Lower lobe of right lung (tissue), 2 donors: ENCODE results near the gene SPC24. TPM values are rescaled to one million over a fixed set of nuclear protein-coding genes. Genes with fewer than 3 reads are reported as not detected.
"Not testable (repeated sequence)": the region's sequence is repeated elsewhere in the genome, so short reads cannot be mapped to it uniquely, and the experiment has no call there.

Experiments used
- ATAC-seq, 2 donors: fragments of 200-7000 bp; cut with Tn5 transposase; one replicate each; pipeline ENCODE4 v1.9.1; 2020 to 2022; ENCODE audit warnings: mild to moderate bottlenecking in 2 of 2, moderate library complexity in 2 of 2
- DNase-seq: peaks from one replicate; pipeline ENCODE4 v3.0.0-alpha.2; 2020
- H3K27ac ChIP-seq: fragments of 200-600 bp; one replicate; pipeline ENCODE4 v1.8.0; 2022
- H3K27me3 ChIP-seq: fragments of 200-600 bp; one replicate; pipeline ENCODE4 v1.8.0; 2022; ENCODE audit warnings: low read depth
- H3K36me3 ChIP-seq: fragments of 200-600 bp; one replicate; pipeline ENCODE4 v1.8.0; 2022; ENCODE audit warnings: mild to moderate bottlenecking
- H3K4me1 ChIP-seq: fragments of 200-600 bp; one replicate; pipeline ENCODE4 v1.8.0; 2022
- H3K4me3 ChIP-seq: fragments of 200-600 bp; one replicate; pipeline ENCODE4 v1.8.0; 2022; ENCODE audit warnings: mild to moderate bottlenecking
- H3K9me3 ChIP-seq: fragments of 200-600 bp; one replicate; pipeline ENCODE4 v1.8.0; 2022
- intact Hi-C: fragments of 100-400 bp; cut with DNase I; formaldehyde crosslinking; loops from one replicate; pipeline ENCODE4 v1.11.0; 2022
- total RNA-seq: library from RNA; stranded (reverse); fragmentation: NEBNext Ultra II Directional; extraction: Animal tissue kit (Norgen Biotek cat#: 25700); gene quantifications from one replicate; pipeline ENCODE4 v1.2.1, GENCODE V29; 2021
- TF ChIP-seq, protein P1 (sequence below): fragments of 200-600 bp; IDR thresholded peaks from one replicate; pipeline ENCODE4 v1.8.0; 2022; ENCODE audit warnings: antibody characterized with exemption, mild to moderate bottlenecking
- donor health status: DM: no; HTN: yes; CAD: no; lungs with severe emphysema.

The SPC24 gene
- total RNA-seq, 1 donor from 2014 or later, result 1.8 TPM

DNA sequence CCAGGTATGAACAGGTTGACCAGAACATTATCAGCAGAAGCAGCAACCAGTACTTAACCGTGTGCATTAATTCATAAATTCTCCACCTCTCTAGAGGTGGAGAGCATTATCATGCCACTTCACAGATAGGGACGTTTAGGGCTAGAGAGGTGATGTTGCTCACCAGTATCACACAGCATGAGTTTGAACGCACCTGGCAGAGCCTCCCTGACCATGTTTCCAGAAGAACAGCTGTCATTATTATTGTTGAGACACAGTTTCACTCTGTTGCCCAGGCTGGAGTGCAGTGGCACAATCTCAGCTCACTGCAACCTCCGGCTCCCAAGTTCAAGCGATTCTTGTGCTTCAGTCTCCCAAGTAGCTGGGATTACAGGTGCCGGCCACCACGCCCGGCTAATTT is 34.9 kb upstream of the SPC24 start:
- H3K27ac ChIP-seq, result peak overlapping the region; percentile 43
- no peaks in the 10 kb centered on the region for H3K27me3 ChIP-seq
- ATAC-seq, result no peak
- peaks cover 50% of the 10 kb centered on the region for H3K4me1 ChIP-seq
- TF ChIP-seq, protein P1, sequence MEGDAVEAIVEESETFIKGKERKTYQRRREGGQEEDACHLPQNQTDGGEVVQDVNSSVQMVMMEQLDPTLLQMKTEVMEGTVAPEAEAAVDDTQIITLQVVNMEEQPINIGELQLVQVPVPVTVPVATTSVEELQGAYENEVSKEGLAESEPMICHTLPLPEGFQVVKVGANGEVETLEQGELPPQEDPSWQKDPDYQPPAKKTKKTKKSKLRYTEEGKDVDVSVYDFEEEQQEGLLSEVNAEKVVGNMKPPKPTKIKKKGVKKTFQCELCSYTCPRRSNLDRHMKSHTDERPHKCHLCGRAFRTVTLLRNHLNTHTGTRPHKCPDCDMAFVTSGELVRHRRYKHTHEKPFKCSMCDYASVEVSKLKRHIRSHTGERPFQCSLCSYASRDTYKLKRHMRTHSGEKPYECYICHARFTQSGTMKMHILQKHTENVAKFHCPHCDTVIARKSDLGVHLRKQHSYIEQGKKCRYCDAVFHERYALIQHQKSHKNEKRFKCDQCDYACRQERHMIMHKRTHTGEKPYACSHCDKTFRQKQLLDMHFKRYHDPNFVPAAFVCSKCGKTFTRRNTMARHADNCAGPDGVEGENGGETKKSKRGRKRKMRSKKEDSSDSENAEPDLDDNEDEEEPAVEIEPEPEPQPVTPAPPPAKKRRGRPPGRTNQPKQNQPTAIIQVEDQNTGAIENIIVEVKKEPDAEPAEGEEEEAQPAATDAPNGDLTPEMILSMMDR, result no peak
- DNase-seq, result no peak
- peak overlapping the region; percentile 10 for H3K4me3 ChIP-seq
- H3K36me3 ChIP-seq, result peaks cover 81% of the 10 kb centered on the region
- intact Hi-C loops, result no loop called here
- no peaks in the 10 kb centered on the region for H3K9me3 ChIP-seq

DNA sequence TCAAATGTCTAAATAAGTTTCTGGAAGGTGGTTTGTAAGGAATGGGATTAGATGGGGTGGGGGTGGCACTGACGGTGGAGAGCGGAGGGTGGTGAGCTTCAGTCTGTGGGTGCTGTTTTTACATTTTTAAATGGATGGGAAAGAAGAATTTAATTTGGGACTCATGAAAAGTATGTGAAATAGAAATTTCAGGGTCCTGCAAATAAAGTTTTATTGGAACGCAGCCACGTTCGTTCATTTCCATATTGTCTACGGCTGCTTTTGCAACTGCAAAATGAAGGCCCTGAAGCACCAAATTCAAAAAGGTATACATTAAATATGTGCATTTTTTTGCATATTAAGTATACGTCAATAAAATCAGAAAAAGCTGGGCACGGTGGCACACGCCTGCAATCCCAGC is 31.9 kb upstream of the SPC24 start:
- no peak for DNase-seq
- Histone ChIP-seq H3K4me3 (no peak overlapping the region), H3K27ac (no peak overlapping the region), H3K4me1 (peaks cover 43% of the 10 kb centered on the region), H3K36me3 (peaks cover 74% of the 10 kb centered on the region), H3K27me3 (no peaks in the 10 kb centered on the region), H3K9me3 (no peaks in the 10 kb centered on the region)
- ATAC-seq, result no peak
- TF ChIP-seq, protein P1, result no peak
- intact Hi-C loops, result no loop called here

DNA sequence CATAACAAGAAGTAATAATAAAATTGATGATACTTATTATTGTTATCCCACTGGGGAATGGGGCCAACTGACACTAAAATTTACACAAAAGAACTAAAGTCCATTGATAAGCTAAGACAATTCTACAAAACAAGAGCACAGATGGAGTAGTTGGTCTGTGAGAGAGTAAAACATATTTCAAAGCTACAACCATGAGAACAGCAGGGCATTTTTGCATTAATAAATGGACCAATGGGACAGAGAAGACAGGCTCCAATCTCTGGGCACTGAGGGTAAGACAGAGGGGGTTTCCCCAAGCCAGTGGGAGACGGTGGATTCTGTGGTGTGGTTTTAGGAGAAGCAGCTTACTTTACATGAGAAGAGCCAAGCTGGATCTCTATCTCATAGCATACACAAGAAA is 27.4 kb upstream of the SPC24 start:
- H3K9me3 ChIP-seq, result no peaks in the 10 kb centered on the region
- no peak for DNase-seq
- no peak overlapping the region for H3K27ac ChIP-seq

DNA sequence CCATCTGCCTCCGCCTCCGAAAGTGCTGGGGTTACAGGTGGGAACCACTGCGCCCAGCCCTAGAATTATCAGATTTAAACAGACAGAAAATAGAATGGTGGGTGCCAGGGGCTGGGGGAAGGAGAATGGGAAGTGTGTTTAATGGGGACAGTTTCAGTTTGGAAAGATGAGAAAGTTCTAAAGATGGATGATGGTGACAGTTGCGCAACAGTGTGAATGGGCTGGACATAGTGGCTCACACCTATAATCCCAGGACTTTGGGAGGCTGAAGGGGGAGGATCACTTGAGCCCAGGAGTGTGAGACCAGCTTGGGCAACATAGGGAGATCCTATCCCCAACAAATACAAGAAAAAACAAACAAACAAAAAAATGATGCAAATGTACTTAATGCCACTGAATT is 25.9 kb upstream of the SPC24 start:
- Histone ChIP-seq H3K4me3 (no peak overlapping the region), H3K36me3 (peaks cover 72% of the 10 kb centered on the region), H3K27me3 (no peaks in the 10 kb centered on the region), H3K9me3 (no peaks in the 10 kb centered on the region), H3K4me1 (peaks cover 27% of the 10 kb centered on the region), H3K27ac (no peak overlapping the region)
- ATAC-seq (no peak), DNase-seq (no peak)
- intact Hi-C loops, result no loop called here
- TF ChIP-seq, protein P1, result no peak

More for the DNA sequence above, 27.4 kb upstream of the SPC24 start:
- TF ChIP-seq, protein P1, result no peak
- Histone ChIP-seq H3K27me3 (no peaks in the 10 kb centered on the region), H3K36me3 (peaks cover 70% of the 10 kb centered on the region), H3K4me1 (peaks cover 27% of the 10 kb centered on the region), H3K4me3 (no peak overlapping the region)
- intact Hi-C loops, result no loop called here
- ATAC-seq, result no peak

DNA sequence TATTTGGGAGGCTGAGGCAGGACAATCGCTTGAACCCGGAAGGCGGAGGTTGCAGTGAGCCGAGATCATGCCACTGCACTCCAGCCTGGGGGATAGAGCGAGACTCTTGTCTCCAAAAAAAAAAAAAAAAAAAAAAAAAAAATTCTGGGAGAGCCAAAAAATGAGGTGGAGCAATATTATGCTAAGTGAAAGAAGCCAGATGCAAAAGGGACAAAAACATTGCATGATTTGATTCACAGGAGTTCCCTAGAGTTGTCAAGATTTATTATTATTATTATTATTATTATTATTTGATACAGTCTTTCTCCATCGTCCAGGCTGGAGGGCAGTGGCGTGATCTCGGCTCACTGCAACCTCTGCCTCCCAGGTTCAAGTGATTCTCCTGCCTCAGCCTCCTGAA is 25.4 kb upstream of the SPC24 start:
- H3K27me3 ChIP-seq, DNase-seq, H3K9me3 ChIP-seq, ATAC-seq, intact Hi-C loops, H3K4me3 ChIP-seq: not testable (repeated sequence)
- H3K36me3 ChIP-seq, result peaks cover 72% of the 10 kb centered on the region
- H3K4me1 ChIP-seq, result peaks cover 27% of the 10 kb centered on the region
- peak overlapping the region; percentile 41 for H3K27ac ChIP-seq

DNA sequence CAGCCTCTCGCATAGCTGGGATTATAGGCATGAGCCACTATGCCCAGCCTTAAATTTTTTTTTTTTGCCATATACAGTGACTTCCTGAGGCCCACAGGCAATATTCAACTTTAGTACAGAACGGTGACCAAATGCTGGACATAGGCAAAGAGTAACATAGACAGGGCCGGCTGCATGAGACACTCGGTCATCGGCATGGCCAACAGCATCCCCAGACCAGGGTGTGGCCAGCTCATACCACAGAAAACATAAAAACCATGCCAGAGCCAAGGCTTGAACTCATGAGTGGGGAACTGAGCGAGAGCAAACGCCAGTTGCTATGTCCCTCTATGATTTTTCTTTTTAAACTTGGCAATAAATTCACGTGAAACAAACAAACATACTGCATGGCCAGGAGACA is 24.8 kb upstream of the SPC24 start:
- TF ChIP-seq, protein P1, result no peak
- no peaks in the 10 kb centered on the region for H3K9me3 ChIP-seq
- H3K27me3 ChIP-seq, result no peaks in the 10 kb centered on the region
- ATAC-seq (no peak), DNase-seq (no peak)
- H3K4me3 ChIP-seq, result no peak overlapping the region
- peaks cover 25% of the 10 kb centered on the region for H3K4me1 ChIP-seq
- H3K27ac ChIP-seq, result peak overlapping the region; percentile 41
- intact Hi-C loops, result no loop called here
- peaks cover 72% of the 10 kb centered on the region for H3K36me3 ChIP-seq
